T-helper 17 cell (primary cell): Measurements from ENCODE around the gene ZNFX1. TPM values are rescaled to one million over a fixed set of nuclear protein-coding genes. Genes with fewer than 3 reads are reported as not detected.
"Not testable (repeated sequence)": the region's sequence is repeated elsewhere in the genome, so short reads cannot be mapped to it uniquely, and the experiment has no call there.

Source experiments
- ATAC-seq: fragments of 150-1000 bp; cut with Tn5 transposase; 2 replicates; pipeline ENCODE4 v1.10.0; 2021; ENCODE audit warnings: mild to moderate bottlenecking, moderate library complexity
- DNase-seq, 3 donors: peaks; one replicate each; pipeline versions ENCODE4 v3.0.0 to v3.0.0-alpha.2; 2020 to 2021
- H3K9me3 ChIP-seq: one replicate; pipeline ENCODE4 v1.7.0; 2013; ENCODE audit warnings: low read length, mild to moderate bottlenecking; ENCODE audit not compliant: control insufficient read depth, poor library complexity, severe bottlenecking
- H3K27ac Mint-ChIP-seq: one replicate; pipeline ENCODE4 v1.8.0; 2022; ENCODE audit warnings: mild to moderate bottlenecking, moderate library complexity, mixed read lengths
- H3K27me3 Mint-ChIP-seq: one replicate; pipeline ENCODE4 v1.8.0; 2022; ENCODE audit warnings: mixed read lengths
- H3K36me3 Mint-ChIP-seq: one replicate; pipeline ENCODE4 v1.8.0; 2022; ENCODE audit warnings: low read depth, mixed read lengths
- H3K4me1 Mint-ChIP-seq: one replicate; pipeline ENCODE4 v1.8.0; 2022; ENCODE audit warnings: mild to moderate bottlenecking, mixed read lengths
- H3K4me3 Mint-ChIP-seq: one replicate; pipeline ENCODE4 v1.8.0; 2022; ENCODE audit warnings: mild to moderate bottlenecking, moderate library complexity, mixed read lengths
- total RNA-seq, 4 donors: library from RNA in 2 of 4; stranded (reverse) in 2 of 4; gene quantifications; one replicate each; pipeline ENCODE4 v1.2.3 and lab custom pipeline; 2022 to 2026

ZNFX1 gene
- total RNA-seq (10 to 100 TPM; 54.0 to 58.8 TPM), total RNA-seq (lab: John Stamatoyannopoulos, UW) (198 to 248 reads per million in 2 donors)

- peak; percentile 88 for ATAC-seq
- H3K4me3 Mint-ChIP-seq = peak within 1 kb of the TSS; percentile 99
- H3K4me1 Mint-ChIP-seq = peaks cover 41% of the 10 kb centered on the region
- no peaks in the 10 kb centered on the region for H3K27me3 Mint-ChIP-seq
- peaks cover 22% of the 10 kb centered on the region for H3K36me3 Mint-ChIP-seq
- peak within 1 kb of the TSS; percentile 97 for H3K27ac Mint-ChIP-seq
- peaks cover 38% of the 10 kb centered on the region for H3K9me3 ChIP-seq
- DNase-seq = peak; percentile 95 to 97 (median 96)
Measured at GRCh38 chr20:49278036-49278817, at the start of gene ZNFX1. Gene ZNFX1 (minus strand): TSS chr20:49278057. CDS start chr20:49275839, 2,218 bp downstream.

- DNase-seq (no peak), ATAC-seq (no peak)
- H3K4me3 Mint-ChIP-seq = no peak overlapping the region
- H3K9me3 ChIP-seq = no peaks in the 10 kb centered on the region
- no peak overlapping the region for H3K27ac Mint-ChIP-seq
- peaks cover 17% of the 10 kb centered on the region for H3K4me1 Mint-ChIP-seq
- H3K27me3 Mint-ChIP-seq = peaks cover 46% of the 10 kb centered on the region
- H3K36me3 Mint-ChIP-seq = peaks cover 4% of the 10 kb centered on the region
Measured at GRCh38 chr20:49326026-49326425, 48.2 kb upstream of the ZNFX1 start.

GRCh38 chr20:49324306-49324705 lies 46.4 kb upstream of the ZNFX1 start:
- Mint-ChIP-seq H3K4me3 (no peak overlapping the region), H3K27ac (no peak overlapping the region), H3K4me1 (peaks cover 17% of the 10 kb centered on the region), H3K36me3 (no peaks in the 10 kb centered on the region), H3K27me3 (peaks cover 45% of the 10 kb centered on the region)
- no peak for DNase-seq
- no peak for ATAC-seq
- no peaks in the 10 kb centered on the region for H3K9me3 ChIP-seq

GRCh38 chr20:49323622-49324238 lies 45.9 kb upstream of the ZNFX1 start:
- no peak overlapping the region for H3K27ac Mint-ChIP-seq
- H3K36me3 Mint-ChIP-seq = peaks cover 2% of the 10 kb centered on the region
- H3K4me1 Mint-ChIP-seq = peaks cover 22% of the 10 kb centered on the region
- H3K4me3 Mint-ChIP-seq = no peak overlapping the region
- no peaks in the 10 kb centered on the region for H3K9me3 ChIP-seq
- H3K27me3 Mint-ChIP-seq = peaks cover 51% of the 10 kb centered on the region
- ATAC-seq = peak; percentile 91
- DNase-seq = no peak

- Mint-ChIP-seq H3K27me3 (peaks cover 41% of the 10 kb centered on the region), H3K4me1 (peaks cover 25% of the 10 kb centered on the region), H3K4me3 (no peak overlapping the region), H3K27ac (no peak overlapping the region), H3K36me3 (peaks cover 3% of the 10 kb centered on the region)
- no peak for ATAC-seq
- DNase-seq = no peak
- H3K9me3 ChIP-seq = no peaks in the 10 kb centered on the region
Measured at GRCh38 chr20:49320460-49320859, 42.6 kb upstream of the ZNFX1 start.

- Mint-ChIP-seq H3K27me3 (peaks cover 41% of the 10 kb centered on the region), H3K4me3 (peak overlapping the region; percentile 97), H3K27ac (peak overlapping the region; percentile 76), H3K4me1 (peaks cover 19% of the 10 kb centered on the region), H3K36me3 (peaks cover 3% of the 10 kb centered on the region)
- ATAC-seq (no peak), DNase-seq (no peak)
- no peaks in the 10 kb centered on the region for H3K9me3 ChIP-seq
Measured at GRCh38 chr20:49319208-49319809, 41.5 kb upstream of the ZNFX1 start.

GRCh38 chr20:49318430-49319207 lies 40.8 kb upstream of the ZNFX1 start:
- DNase-seq (peak in 1 of 3 donors; percentile 6), ATAC-seq (peak; percentile 64)
- Mint-ChIP-seq H3K4me1 (peaks cover 16% of the 10 kb centered on the region), H3K36me3 (peaks cover 3% of the 10 kb centered on the region), H3K4me3 (peak overlapping the region; percentile 97), H3K27ac (peak overlapping the region; percentile 76), H3K27me3 (peaks cover 41% of the 10 kb centered on the region)
- H3K9me3 ChIP-seq = no peaks in the 10 kb centered on the region

GRCh38 chr20:49318091-49318429 lies 40.2 kb upstream of the ZNFX1 start:
- H3K27me3 Mint-ChIP-seq = peaks cover 41% of the 10 kb centered on the region
- H3K9me3 ChIP-seq = no peaks in the 10 kb centered on the region
- H3K27ac Mint-ChIP-seq = no peak overlapping the region
- H3K36me3 Mint-ChIP-seq = peaks cover 3% of the 10 kb centered on the region
- DNase-seq = no peak
- no peak for ATAC-seq
- H3K4me3 Mint-ChIP-seq = peak overlapping the region; percentile 65
- peaks cover 16% of the 10 kb centered on the region for H3K4me1 Mint-ChIP-seq

GRCh38 chr20:49316704-49317103 lies 38.8 kb upstream of the ZNFX1 start:
- Mint-ChIP-seq H3K4me3 (no peak overlapping the region), H3K36me3 (peaks cover 3% of the 10 kb centered on the region), H3K27ac (no peak overlapping the region), H3K4me1 (peaks cover 14% of the 10 kb centered on the region), H3K27me3 (peaks cover 37% of the 10 kb centered on the region)
- DNase-seq = no peak
- H3K9me3 ChIP-seq = no peaks in the 10 kb centered on the region
- no peak for ATAC-seq

GRCh38 chr20:49315580-49315979 lies 37.7 kb upstream of the ZNFX1 start:
- Mint-ChIP-seq H3K36me3 (peaks cover 3% of the 10 kb centered on the region), H3K4me3 (no peak overlapping the region), H3K4me1 (peaks cover 8% of the 10 kb centered on the region), H3K27me3 (peaks cover 32% of the 10 kb centered on the region), H3K27ac (no peak overlapping the region)
- ATAC-seq (no peak), DNase-seq (no peak)
- no peaks in the 10 kb centered on the region for H3K9me3 ChIP-seq

- H3K4me3 Mint-ChIP-seq, H3K27ac Mint-ChIP-seq, H3K9me3 ChIP-seq, H3K36me3 Mint-ChIP-seq, DNase-seq, ATAC-seq, H3K4me1 Mint-ChIP-seq: not testable (repeated sequence)
- H3K27me3 Mint-ChIP-seq = peaks cover 22% of the 10 kb centered on the region
Measured at GRCh38 chr20:49314052-49314451, 36.2 kb upstream of the ZNFX1 start.

GRCh38 chr20:49313283-49313682 lies 35.4 kb upstream of the ZNFX1 start:
- H3K9me3 ChIP-seq = no peaks in the 10 kb centered on the region
- peaks cover 3% of the 10 kb centered on the region for H3K4me1 Mint-ChIP-seq
- H3K27me3 Mint-ChIP-seq = peaks cover 20% of the 10 kb centered on the region
- peak overlapping the region; percentile 37 for H3K27ac Mint-ChIP-seq
- H3K36me3 Mint-ChIP-seq = peaks cover 3% of the 10 kb centered on the region
- no peak overlapping the region for H3K4me3 Mint-ChIP-seq
- DNase-seq = no peak
- no peak for ATAC-seq

- DNase-seq (no peak), ATAC-seq (no peak)
- Mint-ChIP-seq H3K27ac (no peak overlapping the region), H3K27me3 (peaks cover 20% of the 10 kb centered on the region), H3K4me1 (peaks cover 3% of the 10 kb centered on the region), H3K36me3 (peaks cover 3% of the 10 kb centered on the region), H3K4me3 (no peak overlapping the region)
- no peaks in the 10 kb centered on the region for H3K9me3 ChIP-seq
Measured at GRCh38 chr20:49312661-49313060, 34.8 kb upstream of the ZNFX1 start.
